H9 (cell line): ENCODE measurements around the gene FAM13A. TPM values are rescaled to one million over a fixed set of nuclear protein-coding genes. Genes with fewer than 3 reads are reported as not detected.

Experiments used
- DNase-seq: peaks from one replicate; pipeline ENCODE4 v3.0.0-alpha.2; 2017
- H2AFZ ChIP-seq: one replicate; pipeline ENCODE4 v1.6.1; 2013; ENCODE audit warnings: mild to moderate bottlenecking, low read length, control low read depth, moderate library complexity
- H2AK5ac ChIP-seq: 2 replicates; pipeline ENCODE4 v1.6.1; 2013; ENCODE audit warnings: low read length, control low read depth, mixed read lengths; ENCODE audit not compliant: insufficient read length
- H2BK120ac ChIP-seq: one replicate; pipeline ENCODE4 v1.6.1; 2013; ENCODE audit warnings: low read depth, mild to moderate bottlenecking, low read length, control low read depth, inconsistent platforms; ENCODE audit not compliant: poor library complexity, severe bottlenecking
- H2BK12ac ChIP-seq: 2 replicates; pipeline ENCODE4 v1.6.1; 2013; ENCODE audit warnings: low read length, control low read depth, mixed read lengths, low read depth; ENCODE audit not compliant: insufficient read length
- H2BK15ac ChIP-seq: 2 replicates; pipeline ENCODE4 v1.6.1; 2013; ENCODE audit warnings: low read depth, low read length, control low read depth
- H2BK20ac ChIP-seq: one replicate; pipeline ENCODE4 v1.6.1; 2013; ENCODE audit warnings: low read depth, mild to moderate bottlenecking, low read length, control low read depth, inconsistent platforms; ENCODE audit not compliant: poor library complexity, severe bottlenecking
- H2BK5ac ChIP-seq: 2 replicates; pipeline ENCODE4 v1.6.1; 2013; ENCODE audit warnings: low read length, control low read depth, mixed read lengths; ENCODE audit not compliant: insufficient read length
- H3K14ac ChIP-seq: 2 replicates; pipeline ENCODE4 v1.6.1; 2013; ENCODE audit warnings: low read length, control low read depth; ENCODE audit not compliant: insufficient read depth
- H3K18ac ChIP-seq: 2 replicates; pipeline ENCODE4 v1.6.1; 2013; ENCODE audit warnings: low read depth, mild to moderate bottlenecking, mixed read lengths, low read length, control low read depth; ENCODE audit not compliant: insufficient read length
- H3K23ac ChIP-seq: 2 replicates; pipeline ENCODE4 v1.6.1; 2013; ENCODE audit warnings: low read length, control low read depth, mixed read lengths, low read depth; ENCODE audit not compliant: insufficient read length
- H3K23me2 ChIP-seq: 2 replicates; pipeline ENCODE4 v1.6.1; 2013; ENCODE audit warnings: low read depth, mild to moderate bottlenecking, mixed read lengths, low read length, control low read depth; ENCODE audit not compliant: insufficient read length, poor library complexity, severe bottlenecking
- H3K27ac ChIP-seq: 2 replicates; pipeline ENCODE4 v1.5.1; 2013; ENCODE audit warnings: low read length, control low read depth, mixed read lengths, low read depth; ENCODE audit not compliant: insufficient read length
- H3K27me3 ChIP-seq: 2 replicates; pipeline ENCODE4 v1.6.1; 2013; ENCODE audit warnings: low read length, control low read depth, inconsistent platforms; ENCODE audit not compliant: insufficient read depth
- H3K4ac ChIP-seq: 2 replicates; pipeline ENCODE4 v1.6.1; 2013; ENCODE audit warnings: low read depth, mild to moderate bottlenecking, control low read depth, inconsistent platforms, low read length, moderate library complexity
- H3K4me1 ChIP-seq: 2 replicates; pipeline ENCODE4 v1.6.1; 2013; ENCODE audit warnings: low read length, control low read depth, inconsistent platforms; ENCODE audit not compliant: insufficient read depth
- H3K4me2 ChIP-seq: 2 replicates; pipeline ENCODE4 v1.6.1; 2013; ENCODE audit warnings: low read length, control low read depth, mixed read lengths; ENCODE audit not compliant: insufficient read length, insufficient read depth
- H3K56ac ChIP-seq: 2 replicates; pipeline ENCODE4 v1.6.1; 2013; ENCODE audit warnings: low read depth, mild to moderate bottlenecking, mixed read lengths, low read length, control low read depth; ENCODE audit not compliant: insufficient read length
- H3K79me1 ChIP-seq: 2 replicates; pipeline ENCODE4 v1.6.1; 2013; ENCODE audit warnings: low read depth, mild to moderate bottlenecking, moderate library complexity, low read length, control low read depth, inconsistent platforms; ENCODE audit not compliant: insufficient read depth, poor library complexity, severe bottlenecking
- H3K79me2 ChIP-seq: 2 replicates; pipeline ENCODE4 v1.6.1; 2013; ENCODE audit warnings: low read length, control low read depth, inconsistent platforms; ENCODE audit not compliant: insufficient read depth
- H3K9ac ChIP-seq: 2 replicates; pipeline ENCODE4 v1.6.1; 2013; ENCODE audit warnings: low read length, control low read depth, mixed read lengths; ENCODE audit not compliant: insufficient read length; ENCODE audit errors: extremely low read depth
- H3K9me3 ChIP-seq: one replicate; pipeline ENCODE4 v1.6.1; 2013; ENCODE audit warnings: low read depth, low read length, inconsistent platforms; ENCODE audit not compliant: control insufficient read depth
- H3T11ph ChIP-seq: one replicate; pipeline ENCODE4 v1.6.1; 2013; ENCODE audit warnings: mild to moderate bottlenecking, low read length, control low read depth, inconsistent platforms
- H4K20me1 ChIP-seq: one replicate; pipeline ENCODE4 v1.6.1; 2013; ENCODE audit not compliant: control insufficient read depth, insufficient read length, insufficient read depth
- H4K5ac ChIP-seq: 2 replicates; pipeline ENCODE4 v1.6.1; 2013; ENCODE audit warnings: low read depth, mild to moderate bottlenecking, mixed read lengths, low read length, control low read depth; ENCODE audit not compliant: insufficient read length
- H4K8ac ChIP-seq: replicated peaks from 2 replicates; pipeline ENCODE4 v1.6.1; 2013; ENCODE audit warnings: low read length, control low read depth, mixed read lengths, low read depth; ENCODE audit not compliant: insufficient read length
- H4K91ac ChIP-seq: 2 replicates; pipeline ENCODE4 v1.6.1; 2013; ENCODE audit warnings: low read depth, mild to moderate bottlenecking, moderate library complexity, mixed read lengths, low read length, control low read depth; ENCODE audit not compliant: insufficient read length
- H3K27ac Mint-ChIP-seq, 3 experiments: 2 replicates in 2 of 3; 3 replicates in 1 of 3; pipeline ENCODE4 v1.8.0; 2020 to 2021; ENCODE audit warnings: mixed read lengths in 3 of 3, mild to moderate bottlenecking in 1 of 3, moderate library complexity in 1 of 3
- H3K27me3 Mint-ChIP-seq: 2 replicates; pipeline ENCODE4 v1.8.0; 2021; ENCODE audit warnings: low read depth, mild to moderate bottlenecking, moderate library complexity, mixed read lengths
- H3K36me3 Mint-ChIP-seq, 3 experiments: 2 replicates in 2 of 3; 3 replicates in 1 of 3; pipeline ENCODE4 v1.8.0; 2020 to 2021; ENCODE audit warnings: low read depth in 3 of 3, mixed read lengths in 3 of 3; ENCODE audit not compliant: insufficient read depth in 1 of 3
- H3K4me1 Mint-ChIP-seq, 2 experiments: 2 replicates each; pipeline ENCODE4 v1.8.0; 2020; ENCODE audit warnings: mixed read lengths in 2 of 2
- H3K4me3 Mint-ChIP-seq, 2 experiments: 2 replicates in 1 of 2; 3 replicates in 1 of 2; pipeline ENCODE4 v1.8.0; 2020 to 2021; ENCODE audit warnings: mild to moderate bottlenecking in 2 of 2, mixed read lengths in 2 of 2, moderate library complexity in 1 of 2
- H3K9me3 Mint-ChIP-seq, 2 experiments: 2 replicates in 1 of 2; 3 replicates in 1 of 2; pipeline ENCODE4 v1.8.0; 2020; ENCODE audit warnings: mild to moderate bottlenecking in 2 of 2, mixed read lengths in 2 of 2, moderate library complexity in 1 of 2
- WGBS: extraction: QIAGEN DNeasy Blood & Tissue Kit; methylation state at CpG from one replicate; pipeline ENCODE4 v1.1.7; 2013; ENCODE audit warnings: missing lambda C conversion rate, low lambda C conversion rate, mixed read lengths; ENCODE audit not compliant: insufficient read length; ENCODE audit errors: extremely low coverage; 5-methylcytosine and 5-hydroxymethylcytosine counted together
- total RNA-seq: library from RNA; stranded (reverse); gene quantifications from 2 replicates; pipeline ENCODE4 v1.2.1, GENCODE V29; 2021
- TF ChIP-seq, protein P1 (sequence below): fragments of 200-600 bp; sonication (generic); conservative IDR thresholded peaks from 3 replicates; pipeline ENCODE4 v1.8.0; 2021; ENCODE audit warnings: antibody characterized with exemption, mild to moderate bottlenecking

FAM13A gene
- total RNA-seq, 1 experiment from 2014 or later, result 12.7 TPM

DNA sequence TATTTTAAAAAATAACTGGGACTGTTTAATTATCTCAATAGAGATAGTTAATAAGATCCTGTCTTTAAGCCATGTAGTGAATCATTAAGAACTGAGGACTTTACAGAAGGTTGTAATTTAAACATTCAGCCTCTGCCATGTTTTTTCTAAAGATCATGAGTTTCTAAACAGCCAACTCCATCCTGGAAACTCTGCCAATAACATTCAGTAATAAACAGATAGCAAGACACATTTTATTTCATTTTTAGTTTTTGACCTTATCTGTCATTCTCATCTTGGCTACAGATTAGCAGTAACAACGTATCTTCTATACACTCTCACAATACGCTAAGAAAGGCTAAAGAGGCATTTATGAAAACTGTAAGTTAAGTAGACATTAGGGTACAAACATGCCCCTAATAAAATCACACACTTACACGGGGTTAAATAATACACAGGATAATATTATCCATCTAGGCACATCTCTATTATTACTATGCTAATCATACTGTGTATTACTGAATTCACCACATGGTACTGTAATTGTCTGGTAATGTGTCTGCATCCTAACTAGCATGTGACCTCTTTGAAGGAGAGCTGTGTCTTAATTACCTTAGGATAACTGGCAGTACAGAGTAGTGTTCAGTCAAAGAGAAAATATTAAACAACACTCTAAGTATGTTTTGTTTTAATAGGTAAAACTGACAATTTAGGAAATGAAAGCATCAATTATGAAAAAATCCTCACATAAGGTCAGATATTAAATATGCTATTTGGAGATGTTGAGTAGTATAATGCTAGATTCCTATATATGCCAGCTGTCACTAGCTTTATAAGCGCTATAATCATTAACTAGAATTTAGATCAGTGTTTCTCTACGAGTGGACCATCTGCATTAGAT lies 236.9 kb downstream of the FAM13A start:
- no peak overlapping the region for H3K23ac ChIP-seq
- Mint-ChIP-seq H3K27ac (no peak overlapping the region), H3K4me3 (no peak overlapping the region), H3K4me1 (peaks cover 27 to 35% of the 10 kb centered on the region in 2 experiments), H3K36me3 (no peaks in the 10 kb centered on the region), H3K9me3 (no peaks in the 10 kb centered on the region), H3K27me3 (no peaks in the 10 kb centered on the region)
- no peak overlapping the region for H3K18ac ChIP-seq
- H3K4me2 ChIP-seq, result no peak overlapping the region
- no peak overlapping the region for H4K5ac ChIP-seq
- H3K9me3 ChIP-seq, result no peaks in the 10 kb centered on the region
- H2BK15ac ChIP-seq, result no peak overlapping the region
- no peak overlapping the region for H3K4ac ChIP-seq
- no peak for DNase-seq
- no peak overlapping the region for H3K56ac ChIP-seq
- no peak overlapping the region for H2AK5ac ChIP-seq
- H3K27ac ChIP-seq, result no peak overlapping the region
- H3K9ac ChIP-seq, result no peak overlapping the region
- no peaks in the 10 kb centered on the region for H3K27me3 ChIP-seq
- H3K4me1 ChIP-seq, result no peaks in the 10 kb centered on the region
- no peak overlapping the region for H2BK120ac ChIP-seq
- H3K14ac ChIP-seq, result no peak overlapping the region
- H4K20me1 ChIP-seq, result no peaks in the 10 kb centered on the region
- H2BK12ac ChIP-seq, result no peak overlapping the region
- H2BK20ac ChIP-seq, result no peak overlapping the region
- H3K79me2 ChIP-seq, result no peaks in the 10 kb centered on the region
- H4K91ac ChIP-seq, result no peak overlapping the region
- peaks cover 3% of the 10 kb centered on the region for H3K23me2 ChIP-seq
- no peaks in the 10 kb centered on the region for H3K79me1 ChIP-seq
- TF ChIP-seq, protein P1, sequence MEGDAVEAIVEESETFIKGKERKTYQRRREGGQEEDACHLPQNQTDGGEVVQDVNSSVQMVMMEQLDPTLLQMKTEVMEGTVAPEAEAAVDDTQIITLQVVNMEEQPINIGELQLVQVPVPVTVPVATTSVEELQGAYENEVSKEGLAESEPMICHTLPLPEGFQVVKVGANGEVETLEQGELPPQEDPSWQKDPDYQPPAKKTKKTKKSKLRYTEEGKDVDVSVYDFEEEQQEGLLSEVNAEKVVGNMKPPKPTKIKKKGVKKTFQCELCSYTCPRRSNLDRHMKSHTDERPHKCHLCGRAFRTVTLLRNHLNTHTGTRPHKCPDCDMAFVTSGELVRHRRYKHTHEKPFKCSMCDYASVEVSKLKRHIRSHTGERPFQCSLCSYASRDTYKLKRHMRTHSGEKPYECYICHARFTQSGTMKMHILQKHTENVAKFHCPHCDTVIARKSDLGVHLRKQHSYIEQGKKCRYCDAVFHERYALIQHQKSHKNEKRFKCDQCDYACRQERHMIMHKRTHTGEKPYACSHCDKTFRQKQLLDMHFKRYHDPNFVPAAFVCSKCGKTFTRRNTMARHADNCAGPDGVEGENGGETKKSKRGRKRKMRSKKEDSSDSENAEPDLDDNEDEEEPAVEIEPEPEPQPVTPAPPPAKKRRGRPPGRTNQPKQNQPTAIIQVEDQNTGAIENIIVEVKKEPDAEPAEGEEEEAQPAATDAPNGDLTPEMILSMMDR, result no peak
- H4K8ac ChIP-seq, result no peak overlapping the region
- no CpG with 5 or more reads among the region's 5 CpGs for WGBS
- no peak overlapping the region for H2AFZ ChIP-seq
- H2BK5ac ChIP-seq, result no peak overlapping the region
- H3T11ph ChIP-seq, result no peak overlapping the region
